ENCODE data around the gene SNUPN.

- TF ChIP-seq CTCF (IDR thresholded peaks at IDR 0.05): peak in 1 of 7 experiments; percentile 3
- TF ChIP-seq POLR2AphosphoS5 (IDR thresholded peaks at IDR 0.05): no peak
- TF ChIP-seq POLR2A (IDR thresholded peaks at IDR 0.05): no peak
Measured at GRCh38 chr15:75641179-75641503, 15.6 kb upstream of the SNUPN start.
